BLaER1 (cell line): ENCODE measurements around the gene GMDS.

Experiments
- H3K27ac ChIP-seq: shearing (Covaris generic); formaldehyde crosslinking; 2 replicates; pipeline ENCODE4 v1.8.1; 2022
- H3K27me3 ChIP-seq: shearing (Covaris generic); formaldehyde crosslinking; 2 replicates; pipeline ENCODE4 v1.8.1; 2022
- H3K36me3 ChIP-seq: shearing (Covaris generic); formaldehyde crosslinking; 2 replicates; pipeline ENCODE4 v1.8.1; 2022
- H3K4me1 ChIP-seq: shearing (Covaris generic); formaldehyde crosslinking; 2 replicates; pipeline ENCODE4 v1.8.1; 2022
- H3K4me2 ChIP-seq: shearing (Covaris generic); formaldehyde crosslinking; 2 replicates; pipeline ENCODE4 v1.8.1; 2022
- H3K4me3 ChIP-seq: shearing (Covaris generic); formaldehyde crosslinking; 2 replicates; pipeline ENCODE4 v1.8.1; 2022
- H3K9ac ChIP-seq: shearing (Covaris generic); formaldehyde crosslinking; 2 replicates; pipeline ENCODE4 v1.8.1; 2022
- H3K9me3 ChIP-seq: shearing (Covaris generic); formaldehyde crosslinking; 2 replicates; pipeline ENCODE4 v1.8.1; 2022
- H4K20me1 ChIP-seq: shearing (Covaris generic); formaldehyde crosslinking; 2 replicates; pipeline ENCODE4 v1.8.1; 2022
- Cebpa-rat ChIP-seq: shearing (Covaris generic); IDR thresholded peaks from 2 replicates; pipeline ENCODE4 v1.8.1; 2022

GMDS gene

GRCh38 chr6:1896897-1897296 is 348.5 kb downstream of the GMDS start:
- Histone ChIP-seq H3K27me3 (no peaks in the 10 kb centered on the region), H3K4me3 (no peak overlapping the region), H3K9me3 (no peaks in the 10 kb centered on the region), H4K20me1 (no peaks in the 10 kb centered on the region), H3K4me2 (no peak overlapping the region), H3K4me1 (no peaks in the 10 kb centered on the region), H3K36me3 (no peaks in the 10 kb centered on the region), H3K9ac (no peak overlapping the region), H3K27ac (no peak overlapping the region)
- TF ChIP-seq Cebpa-rat, result no peak

GRCh38 chr6:1895721-1896120 is 349.7 kb downstream of the GMDS start:
- no peaks in the 10 kb centered on the region for H4K20me1 ChIP-seq
- no peak overlapping the region for H3K4me2 ChIP-seq
- H3K36me3 ChIP-seq, result no peaks in the 10 kb centered on the region
- H3K27ac ChIP-seq, result no peak overlapping the region
- peaks cover 10% of the 10 kb centered on the region for H3K4me1 ChIP-seq
- no peak overlapping the region for H3K4me3 ChIP-seq
- H3K27me3 ChIP-seq, result no peaks in the 10 kb centered on the region
- peaks cover 5% of the 10 kb centered on the region for H3K9me3 ChIP-seq
- no peak for TF ChIP-seq Cebpa-rat
- H3K9ac ChIP-seq, result no peak overlapping the region

GRCh38 chr6:1894954-1895353 is 350.5 kb downstream of the GMDS start:
- TF ChIP-seq Cebpa-rat, result no peak
- H3K9me3 ChIP-seq, result peaks cover 13% of the 10 kb centered on the region
- H3K27me3 ChIP-seq, result no peaks in the 10 kb centered on the region
- no peak overlapping the region for H3K27ac ChIP-seq
- no peak overlapping the region for H3K9ac ChIP-seq
- H3K4me1 ChIP-seq, result peaks cover 18% of the 10 kb centered on the region
- H3K4me2 ChIP-seq, result no peak overlapping the region
- H4K20me1 ChIP-seq, result no peaks in the 10 kb centered on the region
- H3K36me3 ChIP-seq, result no peaks in the 10 kb centered on the region; the same call in 1 of the 2 replicates
- H3K4me3 ChIP-seq, result no peak overlapping the region

GRCh38 chr6:1893470-1894130 is 351.8 kb downstream of the GMDS start:
- Histone ChIP-seq H3K27ac (no peak overlapping the region), H4K20me1 (no peaks in the 10 kb centered on the region), H3K9me3 (peaks cover 26% of the 10 kb centered on the region), H3K4me2 (no peak overlapping the region), H3K4me1 (peaks cover 19% of the 10 kb centered on the region), H3K4me3 (no peak overlapping the region), H3K27me3 (no peaks in the 10 kb centered on the region), H3K36me3 (peaks cover 6% of the 10 kb centered on the region; the same call in 1 of the 2 replicates), H3K9ac (no peak overlapping the region)
- TF ChIP-seq Cebpa-rat, result no peak

- H3K4me2 ChIP-seq, result no peak overlapping the region
- no peaks in the 10 kb centered on the region for H3K27me3 ChIP-seq
- no peak for TF ChIP-seq Cebpa-rat
- peaks cover 6% of the 10 kb centered on the region; the same call in 1 of the 2 replicates for H3K36me3 ChIP-seq
- H3K9ac ChIP-seq, result no peak overlapping the region
- H3K9me3 ChIP-seq, result peaks cover 34% of the 10 kb centered on the region
- H4K20me1 ChIP-seq, result no peaks in the 10 kb centered on the region
- peaks cover 19% of the 10 kb centered on the region for H3K4me1 ChIP-seq
- H3K27ac ChIP-seq, result no peak overlapping the region
- H3K4me3 ChIP-seq, result no peak overlapping the region
These were observed 352.7 kb downstream of the GMDS start for GRCh38 chr6:1892716-1893115.

GRCh38 chr6:1890987-1891386 is 354.4 kb downstream of the GMDS start:
- Histone ChIP-seq H3K36me3 (peaks cover 6% of the 10 kb centered on the region; the same call in 1 of the 2 replicates), H3K4me1 (peaks cover 19% of the 10 kb centered on the region), H3K9me3 (peaks cover 34% of the 10 kb centered on the region), H3K4me2 (no peak overlapping the region), H3K27ac (no peak overlapping the region), H3K9ac (no peak overlapping the region), H3K27me3 (no peaks in the 10 kb centered on the region), H4K20me1 (no peaks in the 10 kb centered on the region), H3K4me3 (no peak overlapping the region)
- TF ChIP-seq Cebpa-rat, result no peak

- H4K20me1 ChIP-seq, result no peaks in the 10 kb centered on the region
- H3K27ac ChIP-seq, result no peak overlapping the region
- H3K4me1 ChIP-seq, result peaks cover 19% of the 10 kb centered on the region
- H3K27me3 ChIP-seq, result no peaks in the 10 kb centered on the region
- H3K4me3 ChIP-seq, result no peak overlapping the region
- no peak for TF ChIP-seq Cebpa-rat
- H3K36me3 ChIP-seq, result peaks cover 6% of the 10 kb centered on the region; the same call in 1 of the 2 replicates
- H3K4me2 ChIP-seq, result 0 out of 2 replicates have a peak overlapping the region, but pooled peaks have one; percentile 13
- H3K9me3 ChIP-seq, result peaks cover 34% of the 10 kb centered on the region
- H3K9ac ChIP-seq, result no peak overlapping the region
These were observed 355.3 kb downstream of the GMDS start for GRCh38 chr6:1890071-1890470.

GRCh38 chr6:1885576-1886011 is 359.8 kb downstream of the GMDS start:
- peaks cover 28% of the 10 kb centered on the region for H3K9me3 ChIP-seq
- no peak overlapping the region for H3K4me3 ChIP-seq
- no peaks in the 10 kb centered on the region for H4K20me1 ChIP-seq
- H3K4me2 ChIP-seq, result no peak overlapping the region
- no peak overlapping the region for H3K9ac ChIP-seq
- no peaks in the 10 kb centered on the region for H3K27me3 ChIP-seq
- H3K4me1 ChIP-seq, result peaks cover 7% of the 10 kb centered on the region; the same call in 1 of the 2 replicates
- TF ChIP-seq Cebpa-rat, result no peak
- H3K36me3 ChIP-seq, result peaks cover 6% of the 10 kb centered on the region; the same call in 1 of the 2 replicates
- H3K27ac ChIP-seq, result no peak overlapping the region

- Histone ChIP-seq H3K27me3 (no peaks in the 10 kb centered on the region), H3K4me3 (no peak overlapping the region), H3K36me3 (peaks cover 4% of the 10 kb centered on the region; the same call in 1 of the 2 replicates), H3K9ac (no peak overlapping the region), H3K4me1 (no peaks in the 10 kb centered on the region), H3K27ac (no peak overlapping the region), H4K20me1 (no peaks in the 10 kb centered on the region), H3K4me2 (no peak overlapping the region), H3K9me3 (peaks cover 15% of the 10 kb centered on the region)
- no peak for TF ChIP-seq Cebpa-rat
These were observed 361.1 kb downstream of the GMDS start for GRCh38 chr6:1884313-1884712.

- H3K36me3 ChIP-seq, result no peaks in the 10 kb centered on the region
- no peaks in the 10 kb centered on the region for H3K27me3 ChIP-seq
- no peaks in the 10 kb centered on the region for H3K9me3 ChIP-seq
- no peak overlapping the region for H3K9ac ChIP-seq
- H4K20me1 ChIP-seq, result no peaks in the 10 kb centered on the region
- TF ChIP-seq Cebpa-rat, result no peak
- H3K4me2 ChIP-seq, result no peak overlapping the region
- H3K27ac ChIP-seq, result no peak overlapping the region
- H3K4me1 ChIP-seq, result no peaks in the 10 kb centered on the region
- H3K4me3 ChIP-seq, result no peak overlapping the region
These were observed 367.1 kb downstream of the GMDS start for GRCh38 chr6:1878330-1878729.
